HEK293 (cell line): ENCODE measurements around the gene MPV17.

Experiments
- CTCF ChIA-PET: fragments of 350-600 bp; formaldehyde crosslinking; extraction: SDS; loops from one replicate; lab custom pipeline; 2021; ENCODE audit warnings: antibody characterized with exemption; lab: Yijun Ruan, JAX
- POLR2A ChIA-PET: fragments of 300-600 bp; formaldehyde crosslinking; extraction: SDS; loops from one replicate; lab custom pipeline; 2020; ENCODE audit warnings: antibody characterized with exemption, inconsistent platforms; lab: Yijun Ruan, JAX
- H3K27ac ChIP-seq: fragments of 200-500 bp; sonication (Bioruptor generic); 2 replicates; pipeline ENCODE4 v1.5.1; 2014; ENCODE audit warnings: low read depth, low read length, control low read depth, inconsistent platforms; ENCODE audit errors: extremely low read depth
- H3K36me3 ChIP-seq, 2 experiments: fragments of 200-500 bp in 1 of 2; sonication (Bioruptor generic) in 1 of 2; 1 replicate in 1 of 2; 2 replicates in 1 of 2; pipeline ENCODE4 v1.5.1; 2014 to 2017; ENCODE audit warnings: inconsistent platforms in 2 of 2, low read length in 2 of 2; ENCODE audit not compliant: control insufficient read depth in 2 of 2, insufficient read depth in 1 of 2
- H3K4me1 ChIP-seq: fragments of 200-500 bp; sonication (Bioruptor generic); 2 replicates; pipeline ENCODE4 v1.5.1; 2014; ENCODE audit warnings: mild to moderate bottlenecking, low read length, inconsistent platforms; ENCODE audit not compliant: control insufficient read depth, insufficient read depth
- H3K4me3 ChIP-seq: 2 replicates; pipeline ENCODE4 v1.5.1; 2011; ENCODE audit warnings: low read depth, mild to moderate bottlenecking, control low read depth, low read length, moderate library complexity
- H3K9me3 ChIP-seq: fragments of 200-500 bp; sonication (Bioruptor generic); 2 replicates; pipeline ENCODE4 v1.5.1; 2014; ENCODE audit warnings: low read depth, low read length, inconsistent platforms; ENCODE audit not compliant: control insufficient read depth, insufficient read depth
- AEBP2 ChIP-seq: fragments of 450-650 bp; formaldehyde crosslinking; IDR thresholded peaks from 2 replicates; pipeline ENCODE4 v1.5.1; 2016; ENCODE audit warnings: missing biosample characterization, missing genetic modification characterization, borderline replicate concordance
- BCL11B ChIP-seq: fragments of 450-650 bp; formaldehyde crosslinking; IDR thresholded peaks from 2 replicates; pipeline ENCODE4 v1.5.1; 2016; ENCODE audit warnings: low read depth, missing biosample characterization, missing genetic modification characterization
- GLI4 ChIP-seq: fragments of 450-650 bp; formaldehyde crosslinking; IDR thresholded peaks from 2 replicates; pipeline ENCODE4 v1.5.1; 2016; ENCODE audit warnings: missing biosample characterization, missing genetic modification characterization
- HOXC10 ChIP-seq: sonication (generic); formaldehyde crosslinking; IDR thresholded peaks from 2 replicates; pipeline ENCODE4 v1.8.1; 2023; ENCODE audit warnings: mild to moderate bottlenecking, missing genetic modification reagents
- KLF9 ChIP-seq: fragments of 450-650 bp; formaldehyde crosslinking; IDR thresholded peaks from 2 replicates; pipeline ENCODE4 v1.5.1; 2016; ENCODE audit warnings: missing biosample characterization, missing genetic modification characterization, low read depth
- PATZ1 ChIP-seq: fragments of 450-650 bp; formaldehyde crosslinking; IDR thresholded peaks from 2 replicates; pipeline ENCODE4 v1.5.1; 2016; ENCODE audit warnings: missing biosample characterization, missing genetic modification characterization
- SALL2 ChIP-seq: fragments of 450-650 bp; formaldehyde crosslinking; IDR thresholded peaks from 2 replicates; pipeline ENCODE4 v1.5.0; 2017; ENCODE audit warnings: missing biosample characterization, mild to moderate bottlenecking, missing genetic modification characterization, borderline replicate concordance
- SCRT1 ChIP-seq: fragments of 450-650 bp; formaldehyde crosslinking; IDR thresholded peaks from 2 replicates; pipeline ENCODE4 v1.5.1; 2016; ENCODE audit warnings: missing biosample characterization, missing genetic modification characterization, borderline replicate concordance
- SCRT2 ChIP-seq: fragments of 450-650 bp; formaldehyde crosslinking; IDR thresholded peaks from 2 replicates; pipeline ENCODE4 v1.5.1; 2016; ENCODE audit warnings: missing biosample characterization, missing genetic modification characterization
- TCF7L2 ChIP-seq: IDR thresholded peaks from 2 replicates; pipeline ENCODE4 v1.6.1; 2011; ENCODE audit warnings: low read depth, mild to moderate bottlenecking, inconsistent platforms, low read length, moderate library complexity, borderline replicate concordance
- ZBTB11 ChIP-seq: fragments of 450-650 bp; formaldehyde crosslinking; conservative IDR thresholded peaks from 2 replicates; pipeline ENCODE4 v1.5.1; 2016; ENCODE audit warnings: low read depth, missing biosample characterization, missing genetic modification characterization
- ZIC2 ChIP-seq: fragments of 450-650 bp; formaldehyde crosslinking; IDR thresholded peaks from 2 replicates; pipeline ENCODE4 v1.5.1; 2016; ENCODE audit warnings: missing biosample characterization, missing genetic modification characterization
- ZNF112 ChIP-seq: fragments of 450-650 bp; formaldehyde crosslinking; IDR thresholded peaks from 2 replicates; pipeline ENCODE4 v1.5.0; 2017; ENCODE audit warnings: missing biosample characterization, missing genetic modification characterization
- ZNF280C ChIP-seq: fragments of 450-650 bp; formaldehyde crosslinking; IDR thresholded peaks from 2 replicates; pipeline ENCODE4 v1.5.1; 2016; ENCODE audit warnings: missing biosample characterization, missing genetic modification characterization
- ZNF366 ChIP-seq: fragments of 450-650 bp; formaldehyde crosslinking; conservative IDR thresholded peaks from 2 replicates; pipeline ENCODE4 v1.5.1; 2016; ENCODE audit warnings: missing biosample characterization, missing genetic modification characterization
- ZNF48 ChIP-seq: fragments of 450-650 bp; formaldehyde crosslinking; IDR thresholded peaks from 2 replicates; pipeline ENCODE4 v1.5.1; 2016; ENCODE audit warnings: missing biosample characterization, missing genetic modification characterization
- ZNF571 ChIP-seq: fragments of 450-650 bp; formaldehyde crosslinking; IDR thresholded peaks from 2 replicates; pipeline ENCODE4 v1.5.0; 2017; ENCODE audit warnings: missing biosample characterization, missing genetic modification characterization
- ZNF629 ChIP-seq: fragments of 450-650 bp; formaldehyde crosslinking; IDR thresholded peaks from 2 replicates; pipeline ENCODE4 v1.5.1; 2017; ENCODE audit warnings: missing biosample characterization, missing genetic modification characterization

Gene MPV17

GRCh38 chr2:27280826-27281225 lies 42.1 kb downstream of the MPV17 start:
- H3K36me3 ChIP-seq, result no peaks in the 10 kb centered on the region
- H3K4me1 ChIP-seq, result no peaks in the 10 kb centered on the region; the same call in 1 of the 2 replicates
- POLR2A ChIA-PET, result no interaction called here
- H3K9me3 ChIP-seq, result no peaks in the 10 kb centered on the region
- H3K4me3 ChIP-seq, result no peak overlapping the region
- TF ChIP-seq KLF9 (tag by site-specific recombination) (no peak), ZNF366 (tag by site-specific recombination) (no peak), HOXC10 (CRISPR knock-in tag) (no peak), GLI4 (tag by site-specific recombination) (no peak), TCF7L2 (no peak), ZNF629 (tag by site-specific recombination) (no peak), PATZ1 (tag by site-specific recombination) (no peak), ZNF280C (no peak)
- TF ChIP-seq, all 188 proteins: peak for 0
- CTCF ChIA-PET, result interaction anchor here (0.7 to 7.9 kb wide), 15 partner anchors 10 to 448 kb away, joined by 3 to 211 read pairs (median 5); partner anchors contain the start of genes ABHD1 and SLC30A3
- no peak overlapping the region for H3K27ac ChIP-seq

DNA sequence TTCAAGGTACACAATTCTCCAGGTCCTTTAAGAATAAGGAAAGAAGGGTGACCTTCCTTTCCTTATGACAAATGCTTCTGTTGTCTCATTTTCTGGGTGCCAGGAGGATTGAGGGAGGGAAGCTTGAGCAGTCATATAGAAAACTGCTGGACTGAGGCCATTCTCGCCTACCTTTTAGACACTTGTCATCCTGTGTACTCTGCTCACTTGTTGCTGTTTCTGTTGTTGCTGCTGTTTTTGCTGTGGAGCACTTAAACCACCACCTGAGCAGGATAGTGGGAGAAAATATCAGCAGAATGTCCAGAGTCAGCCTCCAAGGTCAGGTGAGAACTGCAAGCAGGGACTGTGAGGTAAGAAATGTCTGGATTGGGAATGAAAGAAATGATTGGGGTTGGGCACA lies 44.9 kb downstream of the MPV17 start:
- POLR2A ChIA-PET, result no interaction called here
- CTCF ChIA-PET, result interaction anchor here (2.9 to 6.9 kb wide), 3 partner anchors 13 to 27 kb away, joined by 10 to 96 read pairs (median 87); partner anchors contain the start of gene SLC30A3

More for the DNA sequence above, 44.9 kb downstream of the MPV17 start:
- no peaks in the 10 kb centered on the region for H3K36me3 ChIP-seq
- H3K4me1 ChIP-seq, result no peaks in the 10 kb centered on the region; the same call in 1 of the 2 replicates
- no peaks in the 10 kb centered on the region for H3K9me3 ChIP-seq
- H3K27ac ChIP-seq, result no peak overlapping the region
- H3K4me3 ChIP-seq, result no peak overlapping the region
- TF ChIP-seq ZIC2, result no peak
- TF ChIP-seq TCF7L2, result no peak
- TF ChIP-seq ZBTB11 (tag by site-specific recombination), result no peak
- no peak for TF ChIP-seq BCL11B (tag by site-specific recombination)
- no peak for TF ChIP-seq ZNF48
- TF ChIP-seq ZNF571, result no peak
- no peak for TF ChIP-seq AEBP2 (tag by site-specific recombination)
- peak; percentile 36; the same call in 1 of the 2 replicates for TF ChIP-seq SCRT1 (tag by site-specific recombination)
- no peak for TF ChIP-seq SALL2 (tag by site-specific recombination)
- TF ChIP-seq SCRT2 (tag by site-specific recombination), result peak; percentile 80; the same call in 1 of the 2 replicates
- no peak for TF ChIP-seq ZNF112 (tag by site-specific recombination)
